Measurements from ENCODE around the gene LCA5.

Gene LCA5

GRCh38 chr6:79468116-79468515 is 69.1 kb downstream of the LCA5 start:
- no peaks in the 10 kb centered on the region for H3K9me3 ChIP-seq (ENCODE audit: insufficient read depth, low read length)
- no peaks in the 10 kb centered on the region for H4K20me1 ChIP-seq (ENCODE audit: low read depth, low read length)
- H3F3A ChIP-seq (ENCODE audit: insufficient read depth): no peaks in the 10 kb centered on the region
- 0 out of 2 replicates have a peak, but pooled peaks cover 3% of the 10 kb centered on the region for H3K27me3 ChIP-seq (ENCODE audit: low read length)
- no peak overlapping the region for H2AFZ ChIP-seq (ENCODE audit: low read depth, low read length, severe bottlenecking)
- no peaks in the 10 kb centered on the region for H3K36me3 ChIP-seq (ENCODE audit: low read length)
- H3K79me2 ChIP-seq (ENCODE audit: insufficient read depth, low read length): no peaks in the 10 kb centered on the region
- no peak overlapping the region for H3K9ac ChIP-seq (ENCODE audit: low read length)
- no peak for TF ChIP-seq CTCF (IDR thresholded peaks at IDR 0.05; ENCODE audit: insufficient read depth, low read length, poor library complexity, severe bottlenecking)
- no peak for TF ChIP-seq EZH2phosphoT487 (conservative IDR thresholded peaks at IDR 0.05; ENCODE audit: low read length)
- H3K9me2 ChIP-seq (replicated peaks; ENCODE audit: insufficient read depth, low read length): no peaks in the 10 kb centered on the region
- H3K4me2 ChIP-seq (ENCODE audit: low read depth, low read length, poor library complexity, severe bottlenecking): no peak overlapping the region
- H3K27ac ChIP-seq (ENCODE audit: low read depth, low read length): no peak overlapping the region
- H3K4me3 ChIP-seq (ENCODE audit: insufficient read depth, low read length, poor library complexity, severe bottlenecking): no peak overlapping the region

- H3K36me3 ChIP-seq (ENCODE audit: low read length): no peaks in the 10 kb centered on the region
- H4K20me1 ChIP-seq (ENCODE audit: low read depth, low read length): no peaks in the 10 kb centered on the region
- H3K27me3 ChIP-seq (ENCODE audit: low read length): 0 out of 2 replicates have a peak, but pooled peaks cover 3% of the 10 kb centered on the region
- no peak overlapping the region for H3K4me2 ChIP-seq (ENCODE audit: low read depth, low read length, poor library complexity, severe bottlenecking)
- H3K27ac ChIP-seq (ENCODE audit: low read depth, low read length): no peak overlapping the region
- H3K9me3 ChIP-seq (ENCODE audit: insufficient read depth, low read length): no peaks in the 10 kb centered on the region
- H3K79me2 ChIP-seq (ENCODE audit: insufficient read depth, low read length): no peaks in the 10 kb centered on the region
- H3K4me3 ChIP-seq (ENCODE audit: insufficient read depth, low read length, poor library complexity, severe bottlenecking): no peak overlapping the region
- H3F3A ChIP-seq (ENCODE audit: insufficient read depth): no peaks in the 10 kb centered on the region
- H2AFZ ChIP-seq (ENCODE audit: low read depth, low read length, severe bottlenecking): no peak overlapping the region
- no peak overlapping the region for H3K9ac ChIP-seq (ENCODE audit: low read length)
- H3K9me2 ChIP-seq (replicated peaks; ENCODE audit: insufficient read depth, low read length): no peaks in the 10 kb centered on the region
- no peak for TF ChIP-seq CTCF (IDR thresholded peaks at IDR 0.05; ENCODE audit: insufficient read depth, low read length, poor library complexity, severe bottlenecking)
- TF ChIP-seq EZH2phosphoT487 (conservative IDR thresholded peaks at IDR 0.05; ENCODE audit: low read length): no peak
Measured at GRCh38 chr6:79467716-79468115, 69.5 kb downstream of the LCA5 start.

GRCh38 chr6:79466207-79466834 is 70.9 kb downstream of the LCA5 start:
- Histone ChIP-seq H3F3A (ENCODE audit: insufficient read depth) (no peaks in the 10 kb centered on the region), H3K79me2 (ENCODE audit: insufficient read depth, low read length) (no peaks in the 10 kb centered on the region), H3K27ac (ENCODE audit: low read depth, low read length) (no peak overlapping the region), H3K9ac (ENCODE audit: low read length) (no peak overlapping the region), H3K9me2 (replicated peaks; ENCODE audit: insufficient read depth, low read length) (no peaks in the 10 kb centered on the region), H4K20me1 (ENCODE audit: low read depth, low read length) (no peaks in the 10 kb centered on the region), H2AFZ (ENCODE audit: low read depth, low read length, severe bottlenecking) (no peak overlapping the region), H3K4me3 (ENCODE audit: insufficient read depth, low read length, poor library complexity, severe bottlenecking) (no peak overlapping the region), H3K36me3 (ENCODE audit: low read length) (no peaks in the 10 kb centered on the region), H3K4me2 (ENCODE audit: low read depth, low read length, poor library complexity, severe bottlenecking) (no peak overlapping the region), H3K27me3 (ENCODE audit: low read length) (0 out of 2 replicates have a peak, but pooled peaks cover 3% of the 10 kb centered on the region), H3K9me3 (ENCODE audit: insufficient read depth, low read length) (no peaks in the 10 kb centered on the region)
- TF ChIP-seq CTCF (IDR thresholded peaks at IDR 0.05; ENCODE audit: insufficient read depth, low read length, poor library complexity, severe bottlenecking): peak; percentile 12
- no peak for TF ChIP-seq EZH2phosphoT487 (conservative IDR thresholded peaks at IDR 0.05; ENCODE audit: low read length)

Measured in SU-DHL-6 (cell line).